ENCODE data around the gene HPSE2.

HPSE2 gene

GRCh38 chr10:98525969-98526368 lies 709.7 kb downstream of the HPSE2 start:
- TF ChIP-seq MAX (IDR thresholded peaks at IDR 0.05; ENCODE audit: low read depth, low read length): no peak
- no peak for TF ChIP-seq MYC (IDR thresholded peaks at IDR 0.05; ENCODE audit: low read depth, low read length)
- no peak for TF ChIP-seq POLR2A (IDR thresholded peaks at IDR 0.05; ENCODE audit: extremely low read depth, insufficient read length)
- TF ChIP-seq CTCF (IDR thresholded peaks at IDR 0.05; ENCODE audit: low read depth, low read length): no peak
- no peak for DNase-seq (ENCODE audit: low read depth)
- no peak overlapping the region for H3K4me3 ChIP-seq (ENCODE audit: low read depth, low read length)

GRCh38 chr10:98524124-98524523 lies 711.5 kb downstream of the HPSE2 start:
- TF ChIP-seq CTCF (IDR thresholded peaks at IDR 0.05; ENCODE audit: low read depth, low read length) (no peak), POLR2A (IDR thresholded peaks at IDR 0.05; ENCODE audit: extremely low read depth, insufficient read length) (no peak), MAX (IDR thresholded peaks at IDR 0.05; ENCODE audit: low read depth, low read length) (no peak), MYC (IDR thresholded peaks at IDR 0.05; ENCODE audit: low read depth, low read length) (no peak)
- H3K4me3 ChIP-seq (ENCODE audit: low read depth, low read length): no peak overlapping the region
- no peak for DNase-seq (ENCODE audit: low read depth)

GRCh38 chr10:98519841-98520240 lies 715.8 kb downstream of the HPSE2 start:
- H3K4me3 ChIP-seq (ENCODE audit: low read depth, low read length): no peak overlapping the region
- DNase-seq (ENCODE audit: low read depth): no peak
- no peak for TF ChIP-seq POLR2A (IDR thresholded peaks at IDR 0.05; ENCODE audit: extremely low read depth, insufficient read length)
- TF ChIP-seq MAX (IDR thresholded peaks at IDR 0.05; ENCODE audit: low read depth, low read length): no peak
- TF ChIP-seq CTCF (IDR thresholded peaks at IDR 0.05; ENCODE audit: low read depth, low read length): no peak
- TF ChIP-seq MYC (IDR thresholded peaks at IDR 0.05; ENCODE audit: low read depth, low read length): no peak

GRCh38 chr10:98517672-98518071 lies 718.0 kb downstream of the HPSE2 start:
- no peak overlapping the region for H3K4me3 ChIP-seq (ENCODE audit: low read depth, low read length)
- TF ChIP-seq MAX (IDR thresholded peaks at IDR 0.05; ENCODE audit: low read depth, low read length): no peak
- TF ChIP-seq CTCF (IDR thresholded peaks at IDR 0.05; ENCODE audit: low read depth, low read length): no peak
- no peak for TF ChIP-seq MYC (IDR thresholded peaks at IDR 0.05; ENCODE audit: low read depth, low read length)
- TF ChIP-seq POLR2A (IDR thresholded peaks at IDR 0.05; ENCODE audit: extremely low read depth, insufficient read length): no peak
- no peak for DNase-seq (ENCODE audit: low read depth)

GRCh38 chr10:98516352-98516751 lies 719.3 kb downstream of the HPSE2 start:
- H3K4me3 ChIP-seq (ENCODE audit: low read depth, low read length): no peak overlapping the region
- no peak for TF ChIP-seq MAX (IDR thresholded peaks at IDR 0.05; ENCODE audit: low read depth, low read length)
- TF ChIP-seq POLR2A (IDR thresholded peaks at IDR 0.05; ENCODE audit: extremely low read depth, insufficient read length): no peak
- TF ChIP-seq CTCF (IDR thresholded peaks at IDR 0.05; ENCODE audit: low read depth, low read length): no peak
- no peak for TF ChIP-seq MYC (IDR thresholded peaks at IDR 0.05; ENCODE audit: low read depth, low read length)
- no peak for DNase-seq (ENCODE audit: low read depth)

- no peak for DNase-seq (ENCODE audit: low read depth)
- H3K4me3 ChIP-seq (ENCODE audit: low read depth, low read length): no peak overlapping the region
- no peak for TF ChIP-seq POLR2A (IDR thresholded peaks at IDR 0.05; ENCODE audit: extremely low read depth, insufficient read length)
- TF ChIP-seq MYC (IDR thresholded peaks at IDR 0.05; ENCODE audit: low read depth, low read length): no peak
- TF ChIP-seq CTCF (IDR thresholded peaks at IDR 0.05; ENCODE audit: low read depth, low read length): no peak
- no peak for TF ChIP-seq MAX (IDR thresholded peaks at IDR 0.05; ENCODE audit: low read depth, low read length)
These were observed 721.9 kb downstream of the HPSE2 start for GRCh38 chr10:98513704-98514103.
